IPS DF 6.9 (cell line): Measurements from ENCODE around the gene DTX3.
"Not testable (repeated sequence)": the region's sequence is repeated elsewhere in the genome, so short reads cannot be mapped to it uniquely, and the experiment has no call there.

Source experiments
- DNase-seq: peaks from one replicate; pipeline ENCODE4 v3.0.0-alpha.2; 2013; ENCODE audit warnings: low read depth, low spot score
- H3K27ac ChIP-seq: one replicate; pipeline ENCODE4 v1.5.1; 2013; ENCODE audit warnings: low read length, control low read depth
- H3K27me3 ChIP-seq: 2 replicates; pipeline ENCODE4 v1.6.1; 2013; ENCODE audit warnings: mild to moderate bottlenecking, low read length; ENCODE audit not compliant: control insufficient read depth, insufficient read depth
- H3K36me3 ChIP-seq: 2 replicates; pipeline ENCODE4 v1.6.1; 2013; ENCODE audit warnings: low read length; ENCODE audit not compliant: control insufficient read depth, insufficient read depth
- H3K4me1 ChIP-seq: 2 replicates; pipeline ENCODE4 v1.6.1; 2013; ENCODE audit warnings: low read length; ENCODE audit not compliant: control insufficient read depth, insufficient read depth
- H3K4me3 ChIP-seq: 2 replicates; pipeline ENCODE4 v1.5.1; 2013; ENCODE audit warnings: mild to moderate bottlenecking, low read length
- H3K9me3 ChIP-seq: 2 replicates; pipeline ENCODE4 v1.6.1; 2013; ENCODE audit warnings: low read length, inconsistent platforms; ENCODE audit not compliant: control insufficient read depth, insufficient read depth
- WGBS: extraction: QIAGEN DNeasy Blood & Tissue Kit; methylation state at CpG from one replicate; pipeline ENCODE4 v1.1.7; 2013; ENCODE audit warnings: mixed read lengths, missing lambda C conversion rate; ENCODE audit not compliant: insufficient read length, insufficient coverage; 5-methylcytosine and 5-hydroxymethylcytosine counted together

DTX3 gene

GRCh38 chr12:57604454-57604991 is at the start of gene DTX3:
TSS of gene DTX3 (plus strand) at chr12:57604824. CDS start at chr12:57606518, 1,694 bp downstream.
- DNase-seq: no peak
- H3K27ac ChIP-seq: no peak within 1 kb of the TSS
- H3K36me3 ChIP-seq: peaks cover 6% of the 10 kb centered on the region; the same call in 1 of the 2 replicates
- WGBS: no CpG with 5 or more reads among the region's 36 CpGs
- peak within 1 kb of the TSS; percentile 86; the same call in 1 of the 2 replicates for H3K4me3 ChIP-seq
- H3K27me3 ChIP-seq: no peaks in the 10 kb centered on the region
- H3K4me1 ChIP-seq: peaks cover 4% of the 10 kb centered on the region
- H3K9me3 ChIP-seq: no peaks in the 10 kb centered on the region

DNA sequence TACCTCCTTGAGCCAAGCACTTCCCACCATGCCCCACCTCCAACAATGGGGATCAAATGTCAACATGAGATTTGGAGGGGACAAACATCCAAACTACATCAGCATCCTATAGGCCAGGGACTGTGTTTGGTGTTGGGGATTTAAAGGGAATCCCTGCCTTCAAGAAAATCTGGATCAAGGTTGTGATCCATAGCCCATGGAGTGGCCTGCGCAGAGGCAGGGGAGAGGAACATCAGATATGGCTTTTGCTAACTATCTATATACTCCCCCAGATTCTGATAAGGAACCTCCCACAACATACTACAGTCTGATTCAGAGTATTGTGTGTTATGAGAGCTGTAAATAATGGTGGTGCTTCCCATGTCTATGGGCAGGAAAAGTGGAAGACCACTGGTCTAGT is 49.7 kb upstream of the DTX3 start:
- no CpG with 5 or more reads among the region's 1 CpG for WGBS
- Histone ChIP-seq H3K27me3 (no peaks in the 10 kb centered on the region), H3K9me3 (no peaks in the 10 kb centered on the region), H3K36me3 (no peaks in the 10 kb centered on the region), H3K27ac (no peak overlapping the region), H3K4me3 (no peak overlapping the region), H3K4me1 (peaks cover 2% of the 10 kb centered on the region; the same call in 1 of the 2 replicates)
- no peak for DNase-seq

- peaks cover 2% of the 10 kb centered on the region; the same call in 1 of the 2 replicates for H3K4me1 ChIP-seq
- H3K4me3 ChIP-seq: no peak overlapping the region
- no peak for DNase-seq
- H3K9me3 ChIP-seq: no peaks in the 10 kb centered on the region
- peaks cover 1% of the 10 kb centered on the region; the same call in 1 of the 2 replicates for H3K36me3 ChIP-seq
- WGBS: no CpG with 5 or more reads among the region's 4 CpGs
- H3K27ac ChIP-seq: no peak overlapping the region
- H3K27me3 ChIP-seq: no peaks in the 10 kb centered on the region
Measured at GRCh38 chr12:57558864-57559263, 45.8 kb upstream of the DTX3 start.

DNA sequence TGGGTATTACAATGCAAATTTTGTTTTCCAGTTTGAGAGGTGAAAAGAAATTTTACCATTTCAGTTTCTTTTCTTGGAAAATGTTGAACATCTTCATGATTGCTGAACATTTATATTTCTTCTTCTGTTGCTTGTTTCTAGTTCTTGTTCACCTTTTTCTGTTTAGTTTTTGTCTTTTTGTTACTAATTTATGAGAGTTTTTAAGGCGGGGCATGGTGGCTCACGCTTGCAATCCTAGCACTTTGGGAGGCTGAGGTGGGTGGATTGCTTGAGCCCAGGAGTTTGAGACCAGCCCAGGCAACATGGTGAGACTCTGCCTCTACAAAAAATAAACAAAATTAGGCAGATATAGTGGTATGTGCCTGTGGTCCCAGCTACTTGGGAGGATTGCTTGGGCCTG is 44.1 kb upstream of the DTX3 start:
- H3K4me1 ChIP-seq: peaks cover 2% of the 10 kb centered on the region; the same call in 1 of the 2 replicates
- no peak overlapping the region for H3K27ac ChIP-seq
- no peaks in the 10 kb centered on the region for H3K9me3 ChIP-seq
- WGBS: no CpG with 5 or more reads among the region's 2 CpGs
- no peak for DNase-seq
- no peaks in the 10 kb centered on the region for H3K27me3 ChIP-seq
- H3K4me3 ChIP-seq: no peak overlapping the region
- H3K36me3 ChIP-seq: peaks cover 3% of the 10 kb centered on the region; the same call in 1 of the 2 replicates

DNA sequence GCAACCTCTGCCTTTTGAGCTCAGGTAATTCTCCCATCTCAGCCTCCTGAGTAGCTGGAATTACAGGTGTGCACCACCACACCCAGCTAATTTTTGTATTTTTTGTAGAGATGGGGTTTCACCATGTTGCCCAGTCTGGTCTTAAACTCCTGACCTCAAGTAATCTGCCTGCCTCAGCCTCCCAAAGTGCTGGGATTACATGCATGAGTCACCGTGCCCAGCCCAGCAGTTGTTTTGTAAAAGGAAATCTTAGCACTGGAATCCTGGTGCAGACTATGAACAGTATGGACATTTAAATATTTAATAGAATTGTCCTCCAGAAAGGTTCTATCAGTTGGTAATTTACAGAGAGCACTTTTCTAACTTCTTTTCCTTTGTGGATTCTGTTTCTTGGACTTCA is 43.5 kb upstream of the DTX3 start:
- not testable (repeated sequence) for H3K36me3 ChIP-seq, H3K4me1 ChIP-seq, DNase-seq, H3K27ac ChIP-seq, H3K27me3 ChIP-seq, H3K4me3 ChIP-seq, H3K9me3 ChIP-seq
- no CpG with 5 or more reads among the region's 1 CpG for WGBS

GRCh38 chr12:57563358-57563757 is 41.3 kb upstream of the DTX3 start:
- Histone ChIP-seq H3K9me3 (no peaks in the 10 kb centered on the region), H3K4me3 (no peak overlapping the region), H3K4me1 (no peaks in the 10 kb centered on the region), H3K27ac (no peak overlapping the region), H3K36me3 (peaks cover 3% of the 10 kb centered on the region; the same call in 1 of the 2 replicates), H3K27me3 (no peaks in the 10 kb centered on the region)
- DNase-seq: no peak
- WGBS: no CpG with 5 or more reads among the region's 4 CpGs

DNA sequence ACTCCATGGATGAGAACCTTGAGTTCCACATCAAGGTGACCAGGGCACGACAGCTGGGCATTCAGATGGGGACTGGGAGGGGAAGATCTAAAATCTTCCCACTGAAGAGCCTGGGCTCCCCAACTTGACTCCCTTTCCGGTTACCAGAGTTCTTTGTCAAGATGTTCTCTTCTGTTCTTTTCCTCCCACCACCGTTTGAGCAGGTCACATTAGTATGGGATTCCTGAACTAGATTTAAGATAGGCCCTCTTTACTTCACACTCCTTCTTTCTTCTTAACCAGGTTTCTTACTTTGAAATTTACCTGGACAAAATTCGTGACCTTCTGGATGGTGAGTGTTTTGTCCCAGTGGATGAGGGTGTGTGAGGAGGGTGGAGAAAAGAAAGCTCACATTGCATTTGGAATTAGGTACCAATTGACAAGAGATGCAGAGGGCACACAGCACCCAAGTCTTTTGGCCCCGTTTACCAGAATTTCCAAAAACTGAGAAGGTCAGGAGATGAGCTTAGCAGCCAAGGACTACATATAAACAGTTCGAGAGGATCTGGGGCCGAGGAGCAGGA is 40.4 kb upstream of the DTX3 start:
- Histone ChIP-seq H3K36me3 (peaks cover 6% of the 10 kb centered on the region), H3K9me3 (no peaks in the 10 kb centered on the region), H3K27ac (no peak overlapping the region), H3K4me1 (no peaks in the 10 kb centered on the region), H3K27me3 (no peaks in the 10 kb centered on the region), H3K4me3 (no peak overlapping the region)
- no peak for DNase-seq
- no CpG with 5 or more reads among the region's 7 CpGs for WGBS

DNA sequence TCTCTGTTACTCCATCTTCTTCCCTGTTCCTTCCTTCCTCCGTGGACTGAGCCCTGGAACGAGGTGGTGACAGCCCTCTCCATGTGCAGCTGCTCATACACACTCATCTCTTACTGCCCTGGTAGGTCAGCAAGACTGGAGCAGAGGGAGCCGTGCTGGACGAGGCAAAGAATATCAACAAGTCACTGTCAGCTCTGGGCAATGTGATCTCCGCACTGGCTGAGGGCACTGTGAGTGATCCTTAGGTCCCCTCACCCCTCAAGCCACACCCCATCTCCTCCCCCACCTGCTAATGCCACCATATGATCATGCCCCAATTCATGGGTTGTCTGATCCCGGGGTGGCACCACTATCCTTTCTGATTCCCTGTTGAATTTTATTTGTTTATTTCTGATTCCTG is 35.8 kb upstream of the DTX3 start:
- Histone ChIP-seq H3K4me3 (no peak overlapping the region), H3K27me3 (no peaks in the 10 kb centered on the region), H3K4me1 (no peaks in the 10 kb centered on the region), H3K36me3 (peaks cover 23% of the 10 kb centered on the region), H3K27ac (no peak overlapping the region), H3K9me3 (no peaks in the 10 kb centered on the region)
- DNase-seq: no peak
- WGBS: no CpG with 5 or more reads among the region's 6 CpGs

DNA sequence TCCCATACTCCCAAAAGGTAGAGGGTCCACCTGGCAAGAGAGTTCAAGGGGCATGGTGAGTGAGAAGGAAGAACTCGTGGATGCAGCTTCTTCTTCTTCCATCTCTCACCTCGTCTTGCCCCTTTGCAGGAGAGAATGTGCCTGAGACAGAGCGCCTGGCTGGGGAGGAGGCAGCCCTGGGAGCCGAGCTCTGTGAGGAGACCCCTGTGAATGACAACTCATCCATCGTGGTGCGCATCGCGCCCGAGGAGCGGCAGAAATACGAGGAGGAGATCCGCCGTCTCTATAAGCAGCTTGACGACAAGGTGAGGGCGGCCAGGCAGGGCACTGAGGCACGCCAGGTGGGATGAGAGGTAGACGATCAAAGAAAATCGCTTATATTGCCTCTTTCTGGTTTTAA is 34.8 kb upstream of the DTX3 start:
- WGBS: no CpG with 5 or more reads among the region's 18 CpGs

DNA sequence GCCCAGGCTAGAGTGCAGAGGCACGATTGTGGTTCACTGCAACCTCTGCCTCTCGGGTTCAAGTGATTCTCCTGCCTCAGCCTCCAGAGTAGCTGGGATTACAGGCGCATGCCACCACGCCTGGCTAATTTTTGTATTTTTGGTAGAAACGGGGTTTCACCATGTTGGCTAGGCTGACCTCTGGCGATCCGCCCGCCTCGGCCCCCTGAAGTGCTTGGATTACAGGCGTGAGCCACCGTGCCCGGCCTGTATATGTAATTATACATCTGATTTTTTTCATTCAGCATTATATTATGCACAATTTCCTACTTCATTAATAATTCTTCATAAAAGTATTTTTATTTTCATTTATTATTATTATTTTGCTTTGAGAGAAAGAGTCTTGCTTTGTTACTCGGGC is 34.2 kb upstream of the DTX3 start:
- H3K4me3 ChIP-seq, DNase-seq, H3K9me3 ChIP-seq, H3K4me1 ChIP-seq, H3K27me3 ChIP-seq, H3K27ac ChIP-seq: not testable (repeated sequence)
- WGBS: no CpG with 5 or more reads among the region's 13 CpGs
- H3K36me3 ChIP-seq: peaks cover 21% of the 10 kb centered on the region

More for the DNA sequence above, 34.8 kb upstream of the DTX3 start:
- Histone ChIP-seq H3K4me1 (no peaks in the 10 kb centered on the region), H3K27ac (no peak overlapping the region), H3K9me3 (no peaks in the 10 kb centered on the region), H3K36me3 (peaks cover 21% of the 10 kb centered on the region), H3K4me3 (no peak overlapping the region), H3K27me3 (no peaks in the 10 kb centered on the region)
- DNase-seq: no peak
